Gastrocnemius medialis (tissue), 4 donors: ENCODE data around the gene FEN1.

Source experiments
- CTCF ChIP-seq, 5 experiments: fragments of 450-650 bp in 3 of 5; fragments of 200-600 bp in 2 of 5; sonication (generic) in 2 of 5; IDR thresholded peaks in 4 of 5; conservative IDR thresholded peaks in 1 of 5; 1 replicate in 4 of 5; 2 replicates in 1 of 5; pipeline ENCODE4 v1.5.1; 2016 to 2019; ENCODE audit warnings: antibody characterized with exemption in 5 of 5, mild to moderate bottlenecking in 3 of 5, moderate library complexity in 3 of 5
- POLR2A ChIP-seq, 2 donors: fragments of 450-650 bp; IDR thresholded peaks; one replicate each; pipeline ENCODE4 v1.6.1; 2017; ENCODE audit warnings: antibody characterized with exemption in 2 of 2, mild to moderate bottlenecking in 2 of 2, moderate library complexity in 2 of 2

GRCh38 chr11:61749591-61750217, 43.0 kb upstream of the FEN1 start:
- TF ChIP-seq CTCF (IDR thresholded peaks at IDR 0.05 in 4 of 5, conservative IDR thresholded peaks at IDR 0.05 in 1 of 5) = no peak
- no peak for TF ChIP-seq POLR2A (IDR thresholded peaks at IDR 0.05)
